Measurements from ENCODE around the gene DENND1A. TPM values are rescaled to one million over a fixed set of nuclear protein-coding genes. Genes with fewer than 3 reads are reported as not detected.
A peak's percentile ranks its signal among the peaks of the same experiment; 100 is the strongest.

Gene DENND1A
- total and polyA plus RNA-seq, 2 experiments from 2014 or later = 13.1 to 28.7 TPM

DNA sequence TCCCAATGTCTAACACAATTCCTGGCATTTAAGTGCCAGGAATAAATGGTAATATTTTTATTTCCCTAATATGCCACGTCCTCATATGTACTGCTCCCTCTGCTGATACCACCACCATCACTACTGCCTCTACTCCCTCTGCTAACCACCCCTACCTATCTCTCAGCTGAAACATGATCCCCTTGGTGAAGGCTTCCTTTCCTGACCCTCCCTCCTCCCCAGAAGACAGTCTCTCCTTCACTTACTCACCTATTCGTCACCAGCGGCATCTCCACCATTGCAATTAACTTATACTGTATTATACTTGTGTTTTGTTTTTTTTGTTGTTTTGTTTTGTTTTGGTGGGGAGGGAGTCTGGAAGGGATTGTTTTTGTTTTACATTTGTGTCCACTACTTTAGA lies 4.8 kb downstream of the DENND1A start:
- Histone ChIP-seq H3K36me3 (ENCODE audit: insufficient read depth) (no peaks in the 10 kb centered on the region), H3K4me3 (no peak overlapping the region), H3K9me2 (ENCODE audit: insufficient read depth) (no peaks in the 10 kb centered on the region), H3F3A (replicated peaks; ENCODE audit: low read depth) (no peaks in the 10 kb centered on the region; the same call in 1 of the 2 replicates), H2AFZ (no peak overlapping the region), H3K27me3 (ENCODE audit: insufficient read depth) (no peaks in the 10 kb centered on the region), H3K79me2 (replicated peaks; ENCODE audit: insufficient read depth) (peaks cover 85% of the 10 kb centered on the region), H3K4me2 (peak overlapping the region; percentile 35), H3K4me1 (ENCODE audit: insufficient read depth) (peaks cover 39% of the 10 kb centered on the region), H4K20me1 (replicated peaks; ENCODE audit: insufficient read depth) (peaks cover 13% of the 10 kb centered on the region), H3K27ac (ENCODE audit: low read depth) (peak overlapping the region; percentile 4; the same call in 1 of the 2 replicates)
- peak; percentile 73 for ATAC-seq
- Mint-ChIP-seq H3K27ac (no peak overlapping the region; the same call in 1 of the 2 replicates), H3K27me3 (ENCODE audit: insufficient read depth, low read depth, poor library complexity) (peaks cover 10% of the 10 kb centered on the region), H3K36me3 (ENCODE audit: low read depth) (peaks cover 12% of the 10 kb centered on the region; the same call in 2 of the 3 replicates), H3K4me1 (peaks cover 50% of the 10 kb centered on the region), H3K4me3 (no peak overlapping the region), H3K9me3 (peaks cover 10% of the 10 kb centered on the region; the same call in 2 of the 3 replicates)
- TF ChIP-seq CTCF (conservative IDR thresholded peaks at IDR 0.05; ENCODE audit: low read depth in 2 of 2) (peak in 1 of 2 experiments; percentile 35; a peak in 2 of 4 replicates), NANOG (IDR thresholded peaks at IDR 0.05; ENCODE audit: borderline replicate concordance) (no peak), CREB1 (CRISPR knock-in tag; IDR thresholded peaks at IDR 0.05; ENCODE audit: low read depth) (no peak)
- TF ChIP-seq, protein P1, sequence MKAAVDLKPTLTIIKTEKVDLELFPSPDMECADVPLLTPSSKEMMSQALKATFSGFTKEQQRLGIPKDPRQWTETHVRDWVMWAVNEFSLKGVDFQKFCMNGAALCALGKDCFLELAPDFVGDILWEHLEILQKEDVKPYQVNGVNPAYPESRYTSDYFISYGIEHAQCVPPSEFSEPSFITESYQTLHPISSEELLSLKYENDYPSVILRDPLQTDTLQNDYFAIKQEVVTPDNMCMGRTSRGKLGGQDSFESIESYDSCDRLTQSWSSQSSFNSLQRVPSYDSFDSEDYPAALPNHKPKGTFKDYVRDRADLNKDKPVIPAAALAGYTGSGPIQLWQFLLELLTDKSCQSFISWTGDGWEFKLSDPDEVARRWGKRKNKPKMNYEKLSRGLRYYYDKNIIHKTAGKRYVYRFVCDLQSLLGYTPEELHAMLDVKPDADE (IDR thresholded peaks at IDR 0.05) = no peak
- DNase-seq (ENCODE audit: low spot score) = peak; percentile 69

- TF ChIP-seq CREB1 (CRISPR knock-in tag; IDR thresholded peaks at IDR 0.05; ENCODE audit: low read depth) = no peak
- TF ChIP-seq EZH2phosphoT487 (IDR thresholded peaks at IDR 0.05; ENCODE audit: unreplicated experiment) = no peak
- TF ChIP-seq, protein P1 (IDR thresholded peaks at IDR 0.05) = no peak
- TF ChIP-seq, protein P2, sequence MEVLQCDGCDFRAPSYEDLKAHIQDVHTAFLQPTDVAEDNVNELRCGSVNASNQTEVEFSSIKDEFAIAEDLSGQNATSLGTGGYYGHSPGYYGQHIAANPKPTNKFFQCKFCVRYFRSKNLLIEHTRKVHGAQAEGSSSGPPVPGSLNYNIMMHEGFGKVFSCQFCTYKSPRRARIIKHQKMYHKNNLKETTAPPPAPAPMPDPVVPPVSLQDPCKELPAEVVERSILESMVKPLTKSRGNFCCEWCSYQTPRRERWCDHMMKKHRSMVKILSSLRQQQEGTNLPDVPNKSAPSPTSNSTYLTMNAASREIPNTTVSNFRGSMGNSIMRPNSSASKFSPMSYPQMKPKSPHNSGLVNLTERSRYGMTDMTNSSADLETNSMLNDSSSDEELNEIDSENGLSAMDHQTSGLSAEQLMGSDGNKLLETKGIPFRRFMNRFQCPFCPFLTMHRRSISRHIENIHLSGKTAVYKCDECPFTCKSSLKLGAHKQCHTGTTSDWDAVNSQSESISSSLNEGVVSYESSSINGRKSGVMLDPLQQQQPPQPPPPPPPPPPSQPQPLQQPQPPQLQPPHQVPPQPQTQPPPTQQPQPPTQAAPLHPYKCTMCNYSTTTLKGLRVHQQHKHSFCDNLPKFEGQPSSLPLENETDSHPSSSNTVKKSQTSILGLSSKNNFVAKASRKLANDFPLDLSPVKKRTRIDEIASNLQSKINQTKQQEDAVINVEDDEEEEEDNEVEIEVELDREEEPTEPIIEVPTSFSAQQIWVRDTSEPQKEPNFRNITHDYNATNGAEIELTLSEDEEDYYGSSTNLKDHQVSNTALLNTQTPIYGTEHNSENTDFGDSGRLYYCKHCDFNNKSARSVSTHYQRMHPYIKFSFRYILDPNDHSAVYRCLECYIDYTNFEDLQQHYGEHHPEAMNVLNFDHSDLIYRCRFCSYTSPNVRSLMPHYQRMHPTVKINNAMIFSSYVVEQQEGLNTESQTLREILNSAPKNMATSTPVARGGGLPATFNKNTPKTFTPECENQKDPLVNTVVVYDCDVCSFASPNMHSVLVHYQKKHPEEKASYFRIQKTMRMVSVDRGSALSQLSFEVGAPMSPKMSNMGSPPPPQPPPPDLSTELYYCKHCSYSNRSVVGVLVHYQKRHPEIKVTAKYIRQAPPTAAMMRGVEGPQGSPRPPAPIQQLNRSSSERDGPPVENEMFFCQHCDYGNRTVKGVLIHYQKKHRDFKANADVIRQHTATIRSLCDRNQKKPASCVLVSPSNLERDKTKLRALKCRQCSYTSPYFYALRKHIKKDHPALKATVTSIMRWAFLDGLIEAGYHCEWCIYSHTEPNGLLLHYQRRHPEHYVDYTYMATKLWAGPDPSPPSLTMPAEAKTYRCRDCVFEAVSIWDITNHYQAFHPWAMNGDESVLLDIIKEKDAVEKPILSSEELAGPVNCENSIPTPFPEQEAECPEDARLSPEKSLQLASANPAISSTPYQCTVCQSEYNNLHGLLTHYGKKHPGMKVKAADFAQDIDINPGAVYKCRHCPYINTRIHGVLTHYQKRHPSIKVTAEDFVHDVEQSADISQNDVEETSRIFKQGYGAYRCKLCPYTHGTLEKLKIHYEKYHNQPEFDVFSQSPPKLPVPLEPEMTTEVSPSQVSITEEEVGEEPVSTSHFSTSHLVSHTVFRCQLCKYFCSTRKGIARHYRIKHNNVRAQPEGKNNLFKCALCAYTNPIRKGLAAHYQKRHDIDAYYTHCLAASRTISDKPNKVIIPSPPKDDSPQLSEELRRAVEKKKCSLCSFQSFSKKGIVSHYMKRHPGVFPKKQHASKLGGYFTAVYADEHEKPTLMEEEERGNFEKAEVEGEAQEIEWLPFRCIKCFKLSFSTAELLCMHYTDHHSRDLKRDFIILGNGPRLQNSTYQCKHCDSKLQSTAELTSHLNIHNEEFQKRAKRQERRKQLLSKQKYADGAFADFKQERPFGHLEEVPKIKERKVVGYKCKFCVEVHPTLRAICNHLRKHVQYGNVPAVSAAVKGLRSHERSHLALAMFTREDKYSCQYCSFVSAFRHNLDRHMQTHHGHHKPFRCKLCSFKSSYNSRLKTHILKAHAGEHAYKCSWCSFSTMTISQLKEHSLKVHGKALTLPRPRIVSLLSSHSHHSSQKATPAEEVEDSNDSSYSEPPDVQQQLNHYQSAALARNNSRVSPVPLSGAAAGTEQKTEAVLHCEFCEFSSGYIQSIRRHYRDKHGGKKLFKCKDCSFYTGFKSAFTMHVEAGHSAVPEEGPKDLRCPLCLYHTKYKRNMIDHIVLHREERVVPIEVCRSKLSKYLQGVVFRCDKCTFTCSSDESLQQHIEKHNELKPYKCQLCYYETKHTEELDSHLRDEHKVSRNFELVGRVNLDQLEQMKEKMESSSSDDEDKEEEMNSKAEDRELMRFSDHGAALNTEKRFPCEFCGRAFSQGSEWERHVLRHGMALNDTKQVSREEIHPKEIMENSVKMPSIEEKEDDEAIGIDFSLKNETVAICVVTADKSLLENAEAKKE (CRISPR knock-in tag; IDR thresholded peaks at IDR 0.05) = no peak
- no peak for TF ChIP-seq EZH2 (IDR thresholded peaks at IDR 0.05; ENCODE audit: low read depth, unreplicated experiment)
- H3K79me2 ChIP-seq (replicated peaks; ENCODE audit: insufficient read depth) = peaks cover 87% of the 10 kb centered on the region
Observed at GRCh38 chr9:123924727-123925126, 5.2 kb downstream of the DENND1A start.

More at GRCh38 chr9:123924727-123925126, 5.2 kb downstream of the DENND1A start:
- H3K9me2 ChIP-seq (ENCODE audit: insufficient read depth) = no peaks in the 10 kb centered on the region
- Mint-ChIP-seq H3K27ac (no peak overlapping the region), H3K4me1 (peaks cover 50% of the 10 kb centered on the region), H3K4me3 (no peak overlapping the region), H3K27me3 (ENCODE audit: insufficient read depth, low read depth, poor library complexity) (peaks cover 10% of the 10 kb centered on the region), H3K36me3 (ENCODE audit: low read depth) (peaks cover 12% of the 10 kb centered on the region; the same call in 2 of the 3 replicates), H3K9me3 (peaks cover 10% of the 10 kb centered on the region; the same call in 2 of the 3 replicates)
- no peak for ATAC-seq
- H4K20me1 ChIP-seq (replicated peaks; ENCODE audit: insufficient read depth) = peaks cover 13% of the 10 kb centered on the region
- no peak overlapping the region for H3K27ac ChIP-seq (ENCODE audit: low read depth)
- H3F3A ChIP-seq (replicated peaks; ENCODE audit: low read depth) = no peaks in the 10 kb centered on the region; the same call in 1 of the 2 replicates
- no peaks in the 10 kb centered on the region for H3K27me3 ChIP-seq (ENCODE audit: insufficient read depth)
- no peak overlapping the region for H2AFZ ChIP-seq
- H3K4me3 ChIP-seq = no peak overlapping the region
- peaks cover 39% of the 10 kb centered on the region for H3K4me1 ChIP-seq (ENCODE audit: insufficient read depth)
- no peaks in the 10 kb centered on the region for H3K36me3 ChIP-seq (ENCODE audit: insufficient read depth)
- DNase-seq (ENCODE audit: low spot score) = no peak
- no peak overlapping the region for H3K4me2 ChIP-seq
